ENCODE results near the gene MAPK14. TPM values are rescaled to one million over a fixed set of nuclear protein-coding genes. Genes with fewer than 3 reads are reported as not detected.

Gene MAPK14
- total and polyA plus RNA-seq, 8 donors, result 52.9 to 84.1 (median 68.3) TPM

- peaks cover 0 to 70% of the 10 kb centered on the region in 2 donors for H3K36me3 ChIP-seq
Measured at GRCh38 chr6:36110863-36111262, 83.3 kb downstream of the MAPK14 start.

DNA sequence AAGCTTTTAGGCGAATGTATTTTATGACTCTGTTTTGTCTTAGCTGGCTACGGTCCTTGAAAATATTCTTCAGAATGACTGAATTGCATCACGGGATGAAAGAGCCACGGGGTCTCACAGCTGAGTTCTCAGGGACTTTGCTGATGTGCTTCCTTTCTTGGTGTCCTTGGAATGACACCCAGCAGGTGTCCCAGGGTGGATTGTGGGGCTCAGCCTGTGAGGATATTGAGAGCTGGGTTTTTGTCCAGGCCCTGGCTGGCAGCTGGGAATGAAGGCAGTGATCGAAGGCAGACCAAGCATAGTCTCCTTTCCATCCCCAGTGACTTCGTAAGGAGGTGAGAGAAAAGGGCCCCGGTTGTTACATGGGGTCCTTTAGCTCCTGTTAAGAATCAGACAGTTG, 83.9 kb downstream of the MAPK14 start:
- intact Hi-C loops (cut with DNase I), result no loop called here
- H3K9me3 ChIP-seq, result no peaks in the 10 kb centered on the region
- ATAC-seq (no peak), DNase-seq (no peak)
- H3K4me3 ChIP-seq, result no peak overlapping the region
- H3K36me3 ChIP-seq, result peaks cover 0 to 71% of the 10 kb centered on the region in 2 donors
- no peaks in the 10 kb centered on the region for H3K27me3 ChIP-seq
- H3K4me1 ChIP-seq, result peaks cover 0 to 27% of the 10 kb centered on the region in 2 donors
- TF ChIP-seq CTCF (IDR thresholded peaks at IDR 0.05), result no peak
- H3K27ac ChIP-seq, result no peak overlapping the region

More at GRCh38 chr6:36110863-36111262, 83.3 kb downstream of the MAPK14 start:
- ATAC-seq (no peak), DNase-seq (no peak)
- TF ChIP-seq CTCF (IDR thresholded peaks at IDR 0.05), result no peak
- H3K27me3 ChIP-seq, result no peaks in the 10 kb centered on the region
- no peak overlapping the region for H3K27ac ChIP-seq
- intact Hi-C loops (cut with DNase I), result no loop called here
- H3K4me3 ChIP-seq, result no peak overlapping the region
- H3K9me3 ChIP-seq, result no peaks in the 10 kb centered on the region
- peaks cover 0 to 26% of the 10 kb centered on the region in 2 donors for H3K4me1 ChIP-seq

DNA sequence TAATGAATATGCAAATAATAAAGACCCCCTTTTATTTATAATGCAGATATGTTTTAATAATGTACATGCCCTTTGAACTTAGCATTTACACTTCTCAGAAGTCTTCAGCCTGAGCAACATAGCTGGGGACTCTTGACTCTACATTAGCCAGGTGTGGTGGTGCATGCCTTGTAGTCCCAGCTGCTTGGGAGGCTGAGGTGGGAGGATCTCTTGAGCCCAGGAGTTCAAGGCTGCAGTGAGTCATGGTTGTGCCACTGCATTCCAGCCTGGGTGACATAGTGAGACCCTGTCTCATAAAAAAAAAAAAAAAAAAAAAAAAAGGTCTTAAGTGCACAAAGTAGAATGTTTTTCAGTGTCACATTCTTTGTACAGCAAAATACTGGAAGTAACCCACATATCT, 85.4 kb downstream of the MAPK14 start:
- no peak for TF ChIP-seq CTCF (IDR thresholded peaks at IDR 0.05)
- Histone ChIP-seq H3K4me3 (no peak overlapping the region), H3K9me3 (no peaks in the 10 kb centered on the region), H3K36me3 (peaks cover 0 to 58% of the 10 kb centered on the region in 2 donors), H3K4me1 (peaks cover 0 to 38% of the 10 kb centered on the region in 2 donors), H3K27me3 (no peaks in the 10 kb centered on the region), H3K27ac (no peak overlapping the region)
- intact Hi-C loops (cut with DNase I), result no loop called here
- ATAC-seq (no peak), DNase-seq (no peak)

DNA sequence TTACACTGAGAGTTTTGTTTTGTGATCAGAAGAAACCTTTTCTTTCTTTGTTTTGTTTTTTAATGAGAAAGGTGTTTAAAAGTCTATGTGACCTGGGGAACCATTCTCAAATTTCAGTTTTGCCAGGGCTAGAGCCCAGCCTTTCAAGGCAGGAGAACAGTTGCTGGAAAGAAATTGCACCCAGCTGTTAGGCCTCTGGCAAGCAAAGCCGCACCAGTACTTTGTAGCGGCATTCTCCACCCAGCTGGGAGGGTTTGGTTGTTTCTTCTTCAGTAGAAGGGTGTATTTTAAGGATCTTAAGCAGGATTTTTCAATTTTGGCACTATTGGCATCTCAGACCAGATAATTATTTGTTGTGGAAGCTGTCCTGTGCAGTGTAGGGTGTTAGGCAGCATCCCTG, 86.1 kb downstream of the MAPK14 start:
- no peaks in the 10 kb centered on the region for H3K9me3 ChIP-seq
- DNase-seq (no peak), ATAC-seq (no peak)
- no peak for TF ChIP-seq CTCF (IDR thresholded peaks at IDR 0.05)
- peak overlapping the region in 1 of 2 donors; percentile 31 for H3K27ac ChIP-seq
- H3K36me3 ChIP-seq, result peaks cover 0 to 52% of the 10 kb centered on the region in 2 donors
- H3K27me3 ChIP-seq, result no peaks in the 10 kb centered on the region
- peaks cover 0 to 45% of the 10 kb centered on the region in 2 donors for H3K4me1 ChIP-seq
- intact Hi-C loops (cut with DNase I), result no loop called here
- no peak overlapping the region for H3K4me3 ChIP-seq

GRCh38 chr6:36114798-36115408, 87.3 kb downstream of the MAPK14 start:
- no peak for ATAC-seq
- H3K4me3 ChIP-seq, result no peak overlapping the region

More at GRCh38 chr6:36114798-36115408, 87.3 kb downstream of the MAPK14 start:
- Histone ChIP-seq H3K36me3 (peaks cover 0 to 41% of the 10 kb centered on the region in 2 donors), H3K9me3 (no peaks in the 10 kb centered on the region), H3K27ac (peak overlapping the region in 1 of 2 donors; percentile 31), H3K27me3 (no peaks in the 10 kb centered on the region), H3K4me1 (peaks cover 0 to 57% of the 10 kb centered on the region in 2 donors)
- DNase-seq, result no peak
- TF ChIP-seq CTCF (IDR thresholded peaks at IDR 0.05), result no peak
- intact Hi-C loops (cut with DNase I), result no loop called here
